GM19397 (cell line): ENCODE measurements around the gene DGKD.

Experiments used
- ATAC-seq: cut with Tn5 transposase; IDR thresholded peaks from one replicate; pipeline ENCODE4 v1.9.1; 2021; ENCODE audit warnings: mild to moderate bottlenecking, moderate library complexity; ENCODE audit not compliant: unreplicated experiment

Gene DGKD

GRCh38 chr2:233422649-233423551, 68.6 kb downstream of the DGKD start:
- no peak for ATAC-seq

- ATAC-seq = no peak
Measured at GRCh38 chr2:233423552-233423860, 69.2 kb downstream of the DGKD start.

- ATAC-seq = no peak
Measured at GRCh38 chr2:233424154-233424951, 70.1 kb downstream of the DGKD start.

GRCh38 chr2:233426619-233427342, 72.5 kb downstream of the DGKD start:
- no peak for ATAC-seq

GRCh38 chr2:233428008-233428407, 73.7 kb downstream of the DGKD start:
- no peak for ATAC-seq

GRCh38 chr2:233428438-233428837, 74.1 kb downstream of the DGKD start:
- no peak for ATAC-seq

- ATAC-seq = no peak
Measured at GRCh38 chr2:233429175-233429897, 75.0 kb downstream of the DGKD start.

GRCh38 chr2:233430081-233430480, 75.8 kb downstream of the DGKD start:
- ATAC-seq = no peak

- no peak for ATAC-seq
Measured at GRCh38 chr2:233430651-233431050, 76.4 kb downstream of the DGKD start.

- ATAC-seq = no peak
Measured at GRCh38 chr2:233433029-233433428, 78.7 kb downstream of the DGKD start.

- ATAC-seq = no peak
Measured at GRCh38 chr2:233433794-233434193, 79.5 kb downstream of the DGKD start.

- no peak for ATAC-seq
Measured at GRCh38 chr2:233434666-233435330, 80.5 kb downstream of the DGKD start.

- no peak for ATAC-seq
Measured at GRCh38 chr2:233435436-233436190, 81.3 kb downstream of the DGKD start.

GRCh38 chr2:233436191-233436581, 81.9 kb downstream of the DGKD start:
- no peak for ATAC-seq

GRCh38 chr2:233436691-233437438, 82.6 kb downstream of the DGKD start:
- no peak for ATAC-seq

- ATAC-seq = no peak
Measured at GRCh38 chr2:233437439-233437955, 83.2 kb downstream of the DGKD start.

GRCh38 chr2:233438573-233439147, 84.4 kb downstream of the DGKD start:
- ATAC-seq = no peak

GRCh38 chr2:233439191-233439590, 84.9 kb downstream of the DGKD start:
- ATAC-seq = no peak
